Stimulated activated CD8-positive, alpha-beta memory T cell treated with anti-CD3 and anti-CD28 coated beads, Interleukin-4, amount 100 ng/mL, for 48 hours (primary cell): ENCODE results near the gene KCTD13.
"Not testable (repeated sequence)": the region's sequence is repeated elsewhere in the genome, so short reads cannot be mapped to it uniquely, and the experiment has no call there.

ENCODE experiments used
- DNase-seq: peaks from one replicate; pipeline ENCODE4 v3.0.0-alpha.2; 2020

The KCTD13 gene

DNA sequence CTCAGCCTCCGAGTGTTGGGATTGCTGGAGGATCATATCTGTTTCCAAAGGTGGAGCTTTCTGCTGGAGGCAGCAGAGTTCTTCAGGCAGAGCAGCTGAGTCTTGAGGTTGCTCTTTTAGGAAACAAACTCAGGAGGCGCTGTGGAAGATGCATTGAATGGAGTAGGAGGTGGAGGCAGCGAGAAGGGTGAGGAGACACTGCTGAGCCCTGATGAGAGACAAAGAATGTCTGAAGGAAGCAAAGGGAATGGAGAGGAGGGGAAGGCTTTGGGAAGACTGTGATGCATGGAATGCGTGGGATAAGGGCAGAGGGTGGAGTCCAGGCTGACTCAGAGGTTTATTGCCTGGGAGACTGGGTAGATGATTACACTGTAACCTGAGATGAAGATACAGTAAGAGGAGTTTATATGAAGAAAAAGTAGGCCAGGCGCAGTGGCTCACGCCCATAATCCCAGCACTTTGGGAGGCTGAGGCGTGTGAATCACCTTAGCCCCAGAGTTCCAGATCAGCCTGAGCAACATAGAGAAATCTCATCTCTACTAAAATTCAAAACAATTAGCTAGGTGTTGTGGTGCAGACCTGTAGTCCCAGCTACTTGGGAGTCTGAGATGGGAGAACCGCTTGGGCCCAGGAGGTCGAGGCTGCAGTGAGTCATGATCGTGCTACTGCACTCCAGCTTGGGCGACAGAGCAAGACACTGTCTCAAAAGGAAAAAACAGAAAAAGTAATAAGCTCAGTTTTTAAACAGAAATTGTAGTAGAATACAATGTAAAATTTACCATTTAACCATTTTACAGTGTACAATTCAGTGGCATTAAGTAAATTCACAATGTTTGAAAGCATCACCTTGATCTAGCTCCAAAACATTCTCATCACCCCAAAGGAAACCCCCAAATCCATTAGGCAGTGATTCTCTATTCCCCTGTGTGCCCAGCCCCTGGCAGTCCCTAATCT lies 18.1 kb upstream of the KCTD13 start:
- DNase-seq = no peak

DNA sequence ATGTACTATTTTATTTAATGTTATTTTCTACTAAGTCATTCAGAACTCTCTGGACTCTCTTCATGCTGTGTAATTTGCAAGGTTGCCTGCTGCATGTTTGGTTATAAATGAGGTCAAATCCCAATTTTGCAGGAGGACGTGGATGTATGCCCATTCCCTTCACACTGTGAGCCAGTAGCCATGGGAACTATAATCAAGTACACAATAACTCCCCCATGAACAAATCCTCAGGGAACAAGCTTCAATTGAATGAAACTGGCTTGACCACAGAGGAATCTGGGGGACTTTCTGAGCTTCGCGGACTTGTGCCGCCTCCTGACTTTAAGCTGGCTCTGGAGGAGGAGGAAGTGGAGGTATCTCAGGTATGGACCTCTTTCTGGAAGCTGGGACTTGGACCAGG lies 14.6 kb upstream of the KCTD13 start:
- DNase-seq = no peak

DNA sequence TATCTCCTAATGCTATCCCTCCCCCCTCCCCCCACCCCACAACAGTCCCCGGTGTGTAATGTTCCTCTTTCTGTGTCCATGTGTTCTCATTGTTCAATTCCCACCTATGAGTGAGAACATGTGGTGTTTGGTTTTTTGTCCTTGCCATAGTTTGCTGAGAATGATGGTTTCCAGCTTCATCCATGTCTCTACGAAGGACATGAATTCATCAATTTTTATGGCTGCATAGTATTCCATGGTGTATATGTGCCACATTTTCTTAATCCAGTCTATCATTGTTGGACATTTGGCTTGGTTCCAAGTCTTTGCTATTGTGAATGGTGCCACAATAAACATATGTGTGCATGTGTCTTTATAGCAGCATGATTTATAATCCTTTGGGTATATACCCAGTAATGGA lies 5.7 kb upstream of the KCTD13 start:
- DNase-seq = not testable (repeated sequence)

DNA sequence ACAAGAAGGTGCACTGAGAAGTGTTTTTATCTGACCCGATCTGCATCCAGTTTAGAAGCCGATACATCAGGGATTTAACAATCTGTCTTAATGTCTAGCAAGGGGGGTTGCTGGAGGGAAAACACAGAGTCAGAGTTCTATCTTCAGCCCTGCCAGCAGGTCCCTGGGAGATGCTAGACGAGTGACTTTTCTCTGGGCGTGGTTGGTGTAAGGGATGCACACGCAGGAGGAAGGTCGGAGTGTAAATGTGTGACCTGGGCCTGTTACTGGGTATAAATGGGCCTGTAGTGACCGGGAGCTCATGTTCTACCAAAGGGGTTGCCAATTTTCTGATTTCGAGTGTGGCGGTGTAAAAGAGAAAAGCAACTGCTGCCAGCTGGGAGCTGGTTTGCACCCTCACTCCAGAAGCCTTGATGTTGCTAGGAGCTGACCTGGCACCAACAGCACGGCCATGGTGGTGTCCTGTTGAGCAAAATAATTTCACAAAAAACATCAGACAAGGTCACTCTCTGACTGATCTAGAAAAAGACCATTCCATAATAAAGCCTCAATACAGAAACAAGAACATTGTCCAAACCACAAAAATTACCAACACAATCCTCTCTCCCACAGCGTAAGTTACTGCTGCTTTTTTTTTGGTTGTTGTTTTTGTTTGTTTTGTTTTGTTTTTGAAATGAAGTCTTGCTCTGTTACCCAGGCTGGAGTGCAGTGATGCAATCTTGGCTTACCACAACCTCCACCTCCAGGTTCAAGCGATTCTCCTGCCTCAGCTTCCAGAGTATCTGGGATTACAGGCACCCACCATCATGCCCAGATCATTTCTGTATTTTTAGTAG lies 1.3 kb upstream of the KCTD13 start:
- DNase-seq = no peak

DNA sequence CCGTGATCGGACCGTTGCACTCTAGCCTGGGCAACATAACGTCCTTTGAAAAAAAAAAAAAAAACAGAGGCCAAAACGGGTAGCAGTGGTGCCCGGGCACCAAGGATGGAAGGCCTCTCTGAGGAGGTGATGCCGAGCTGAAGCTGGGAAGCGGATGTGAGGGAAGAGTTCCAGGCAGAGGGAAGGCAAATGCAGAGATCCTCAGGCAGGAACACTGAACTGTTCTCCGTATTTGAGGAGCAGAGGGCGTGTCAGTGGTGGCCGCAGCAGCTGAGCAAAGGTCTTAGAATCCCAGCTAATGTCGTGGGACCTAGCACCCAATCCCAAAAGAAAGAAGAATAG lies 656 bp upstream of the KCTD13 start:
- no peak for DNase-seq

DNA sequence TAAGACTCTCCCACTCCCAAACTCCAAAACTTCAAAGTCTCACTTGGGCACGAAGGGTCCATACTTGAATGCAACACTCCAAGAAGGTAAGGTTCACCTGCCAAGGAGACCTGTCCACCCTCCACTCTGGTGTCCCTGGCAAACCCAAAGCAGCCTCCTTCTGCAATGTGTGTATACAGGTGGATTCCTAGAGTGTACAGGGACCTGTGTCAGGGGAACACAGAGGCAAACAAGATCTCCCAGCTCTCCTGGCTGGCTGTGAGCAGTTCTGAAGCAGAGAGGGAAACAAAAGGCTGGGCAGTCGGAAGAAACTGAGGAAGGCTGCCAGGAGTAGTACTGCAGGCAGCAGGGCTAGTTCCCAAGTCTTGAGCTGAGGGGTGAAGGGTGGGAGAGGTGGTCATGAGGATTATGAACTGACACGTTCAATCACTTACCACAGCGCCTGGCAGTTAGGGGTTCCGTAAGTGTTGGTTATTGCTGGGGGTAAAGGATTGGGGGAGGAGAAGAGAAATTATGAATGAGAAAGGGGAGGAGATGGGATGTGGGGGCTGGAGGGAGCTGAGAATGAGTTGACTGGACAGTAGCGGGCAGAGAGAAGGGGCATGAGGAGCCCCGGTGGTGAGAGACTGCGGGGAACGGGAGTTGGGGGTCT lies 795 bp downstream of the KCTD13 start:
- no peak for DNase-seq

DNA sequence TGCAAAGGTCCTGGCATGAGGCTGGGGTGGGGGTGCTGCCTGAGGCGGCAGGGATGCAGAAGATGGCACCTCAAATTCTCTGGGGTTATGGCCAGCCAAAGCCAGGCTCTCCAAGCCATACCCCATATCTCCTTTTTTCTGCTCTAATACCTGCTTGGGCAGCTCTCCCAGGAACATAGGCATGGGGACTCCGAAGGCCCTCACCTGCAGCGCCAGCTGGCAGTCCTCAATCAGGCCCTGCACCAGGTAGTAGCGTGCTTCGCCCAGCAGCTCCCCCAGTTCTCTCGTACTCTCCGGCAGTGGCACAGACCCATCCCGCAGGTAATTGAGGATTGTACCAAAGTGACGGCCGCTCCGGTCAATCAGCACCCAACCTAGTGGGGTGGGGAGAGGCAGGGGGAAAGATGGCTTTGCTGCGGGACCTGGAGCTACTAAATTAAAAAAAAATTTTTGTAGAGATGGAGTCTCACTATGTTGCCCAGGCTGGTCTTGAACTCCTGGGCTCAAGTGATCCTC lies 3.0 kb downstream of the KCTD13 start:
- DNase-seq = no peak

DNA sequence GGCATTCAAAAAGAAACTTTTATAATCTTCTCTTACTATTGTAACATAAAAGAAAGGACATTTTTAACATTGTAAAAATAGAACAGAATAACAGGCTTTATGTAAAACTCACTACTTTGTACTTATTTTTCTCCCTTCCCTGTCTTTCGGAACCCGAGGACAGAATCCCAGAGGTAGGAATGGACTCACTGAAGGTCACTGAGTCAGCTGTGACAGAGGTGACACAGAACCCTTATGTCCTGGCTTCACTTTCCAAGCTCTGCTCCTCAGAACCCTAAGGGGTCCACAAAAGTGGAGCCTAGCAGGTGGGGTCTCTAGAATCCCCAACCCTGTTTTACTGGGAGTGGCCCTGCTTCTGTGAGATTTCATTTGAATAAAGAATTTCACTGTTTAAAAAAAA lies 3.7 kb downstream of the KCTD13 start:
- DNase-seq = no peak

DNA sequence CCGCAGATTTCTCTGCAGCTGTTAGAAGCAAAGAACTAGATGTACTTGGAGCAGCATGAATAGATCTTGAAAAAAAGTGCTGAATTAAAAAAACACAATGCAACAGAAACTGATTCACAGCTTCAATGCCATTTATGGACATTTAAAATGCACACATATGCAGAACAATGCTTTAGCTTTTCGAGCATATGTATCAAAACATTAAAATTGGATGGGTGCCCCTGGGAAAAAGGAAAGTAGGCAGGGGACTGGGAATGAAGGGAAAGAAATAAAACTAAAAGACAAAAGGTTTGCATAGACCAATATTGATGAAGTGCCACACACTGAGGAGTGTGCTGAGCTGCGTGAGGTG lies 5.0 kb downstream of the KCTD13 start:
- no peak for DNase-seq

DNA sequence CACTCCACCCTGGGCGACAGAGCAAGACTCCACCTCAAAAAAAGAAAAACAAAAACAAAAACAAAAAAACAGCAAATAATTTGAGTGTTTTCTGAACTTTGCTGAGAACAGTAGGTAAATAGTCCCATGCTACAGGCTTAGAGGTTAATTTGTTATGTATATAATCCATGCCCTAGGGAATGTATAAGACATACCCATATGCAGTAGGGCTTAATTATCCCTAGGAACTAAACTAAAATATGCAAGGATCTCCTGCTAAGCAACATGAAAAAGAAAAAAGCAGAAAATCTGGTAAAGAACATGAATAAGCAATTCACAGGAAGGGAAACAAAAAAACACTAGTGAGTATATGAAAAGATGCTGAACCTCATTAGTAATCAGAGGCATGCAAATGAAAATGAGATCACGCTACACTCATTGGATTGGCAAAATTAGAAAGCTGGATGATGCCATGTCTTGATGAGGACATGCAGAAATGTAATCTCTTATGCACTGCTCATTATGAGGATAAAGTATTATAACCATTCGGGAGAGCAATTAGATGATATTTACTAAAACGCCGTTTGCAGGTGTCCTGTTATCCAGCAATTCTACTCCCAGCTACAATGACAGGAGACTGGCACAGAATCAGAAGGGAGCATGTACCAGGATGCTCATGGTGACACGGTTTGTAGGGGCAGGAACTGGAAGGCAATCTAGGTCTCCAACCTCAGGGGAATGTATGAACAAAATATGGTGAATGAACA lies 5.6 kb downstream of the KCTD13 start:
- DNase-seq = no peak

DNA sequence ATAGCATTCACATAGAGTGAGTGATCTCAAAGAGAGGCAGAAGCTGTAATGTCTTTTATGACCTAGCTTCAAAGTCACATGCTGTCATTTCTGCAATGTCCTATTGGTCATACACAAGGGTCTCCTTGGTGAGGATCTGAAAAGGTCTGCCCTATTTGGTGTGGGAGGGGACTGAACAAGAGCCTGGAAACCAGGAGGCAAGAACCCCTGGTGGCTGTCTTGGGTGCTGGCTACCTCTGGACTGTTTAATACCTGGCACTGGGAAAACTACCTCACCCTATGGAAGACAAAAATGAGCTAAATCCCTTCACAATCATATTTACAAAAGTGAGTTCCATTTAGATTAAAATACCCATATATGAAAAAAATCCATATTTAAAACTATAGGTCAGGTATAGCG lies 9.0 kb downstream of the KCTD13 start:
- no peak for DNase-seq

DNA sequence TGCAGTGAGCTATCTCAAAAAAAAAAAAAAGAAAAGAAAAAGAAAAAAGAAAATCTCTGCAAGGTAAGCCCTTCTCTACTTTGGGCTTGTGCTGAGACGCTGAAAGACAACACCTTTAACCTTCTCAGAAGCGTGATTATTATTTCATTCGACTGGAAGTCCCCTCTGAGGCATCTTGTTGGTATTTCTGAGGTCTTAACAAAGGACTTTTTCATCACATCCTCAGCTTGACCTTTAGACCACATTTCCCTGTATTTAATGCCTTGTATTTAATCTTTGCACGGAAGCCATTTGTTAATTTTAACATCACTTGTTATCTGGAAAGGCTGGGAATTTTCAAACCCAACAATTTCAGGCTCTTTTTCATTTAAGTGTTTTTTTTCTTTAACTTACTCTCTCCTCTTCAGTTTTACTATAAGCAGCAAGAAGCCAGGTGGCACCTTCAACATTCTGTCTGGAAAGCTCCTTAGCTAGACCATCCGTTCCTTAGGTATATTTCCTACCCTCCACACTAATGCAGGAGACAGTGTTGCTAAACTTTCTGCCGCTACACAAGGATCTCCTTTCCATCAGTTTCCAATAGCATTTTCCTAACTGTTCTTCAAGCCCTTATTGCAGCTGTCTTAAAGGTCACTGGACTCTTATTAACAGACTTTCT lies 10.3 kb downstream of the KCTD13 start:
- no peak for DNase-seq

DNA sequence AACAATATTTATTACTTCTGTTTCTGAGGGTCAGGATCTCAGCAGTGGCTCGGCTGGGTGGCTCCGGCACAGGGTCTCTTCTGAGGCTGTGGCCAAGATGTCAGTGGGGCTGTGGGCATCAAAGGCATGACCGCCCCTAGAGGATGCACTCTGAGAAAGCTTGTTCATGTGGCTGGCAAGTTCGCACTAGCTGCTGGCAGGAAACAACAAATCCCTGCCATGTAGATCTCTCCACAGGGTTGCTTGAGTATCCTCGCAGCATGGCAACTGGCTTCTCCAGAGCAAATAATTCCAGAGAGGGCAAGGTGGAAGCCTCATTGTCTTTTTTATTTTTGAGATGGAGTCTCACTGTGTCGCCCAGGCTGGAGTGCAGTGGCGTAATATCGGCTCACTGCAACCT lies 12.5 kb downstream of the KCTD13 start:
- no peak for DNase-seq

DNA sequence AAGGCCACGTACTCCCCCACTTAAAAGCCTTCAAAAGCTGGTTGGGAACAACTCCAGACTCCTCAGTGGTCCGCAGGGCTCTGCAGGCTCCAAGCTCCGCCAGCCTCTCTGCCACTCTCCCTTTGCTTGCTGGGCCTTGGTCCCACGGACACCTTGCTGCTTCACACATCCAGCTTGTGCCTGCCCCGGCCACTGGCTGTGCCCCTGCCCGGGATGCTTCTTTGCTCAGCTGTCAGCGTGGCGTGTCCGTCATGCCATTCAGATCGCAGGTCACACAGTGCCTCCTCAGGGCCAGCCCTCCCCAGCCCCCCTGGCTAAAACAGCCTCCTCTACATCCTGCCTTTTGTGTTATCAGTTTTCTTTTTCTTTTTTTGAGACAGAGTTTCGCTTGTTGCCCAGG lies 13.9 kb downstream of the KCTD13 start:
- DNase-seq = no peak

DNA sequence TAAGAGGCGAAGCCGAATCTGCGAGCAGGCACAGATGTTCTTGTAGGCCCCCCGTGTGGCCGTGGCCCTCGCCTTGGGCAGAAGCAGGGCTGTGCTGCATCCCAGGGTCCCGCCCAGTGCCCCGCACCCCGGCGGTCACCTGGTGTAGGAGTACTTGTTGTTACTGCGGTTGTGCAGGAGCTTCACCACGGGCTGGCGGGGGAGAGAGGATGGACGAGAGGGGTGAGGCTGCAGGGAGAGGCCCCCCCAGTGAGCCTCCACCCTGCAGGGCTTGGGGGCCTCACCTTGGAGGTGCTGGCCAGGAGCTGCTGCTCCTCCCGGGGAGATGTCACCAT lies 14.4 kb downstream of the KCTD13 start:
- no peak for DNase-seq

DNA sequence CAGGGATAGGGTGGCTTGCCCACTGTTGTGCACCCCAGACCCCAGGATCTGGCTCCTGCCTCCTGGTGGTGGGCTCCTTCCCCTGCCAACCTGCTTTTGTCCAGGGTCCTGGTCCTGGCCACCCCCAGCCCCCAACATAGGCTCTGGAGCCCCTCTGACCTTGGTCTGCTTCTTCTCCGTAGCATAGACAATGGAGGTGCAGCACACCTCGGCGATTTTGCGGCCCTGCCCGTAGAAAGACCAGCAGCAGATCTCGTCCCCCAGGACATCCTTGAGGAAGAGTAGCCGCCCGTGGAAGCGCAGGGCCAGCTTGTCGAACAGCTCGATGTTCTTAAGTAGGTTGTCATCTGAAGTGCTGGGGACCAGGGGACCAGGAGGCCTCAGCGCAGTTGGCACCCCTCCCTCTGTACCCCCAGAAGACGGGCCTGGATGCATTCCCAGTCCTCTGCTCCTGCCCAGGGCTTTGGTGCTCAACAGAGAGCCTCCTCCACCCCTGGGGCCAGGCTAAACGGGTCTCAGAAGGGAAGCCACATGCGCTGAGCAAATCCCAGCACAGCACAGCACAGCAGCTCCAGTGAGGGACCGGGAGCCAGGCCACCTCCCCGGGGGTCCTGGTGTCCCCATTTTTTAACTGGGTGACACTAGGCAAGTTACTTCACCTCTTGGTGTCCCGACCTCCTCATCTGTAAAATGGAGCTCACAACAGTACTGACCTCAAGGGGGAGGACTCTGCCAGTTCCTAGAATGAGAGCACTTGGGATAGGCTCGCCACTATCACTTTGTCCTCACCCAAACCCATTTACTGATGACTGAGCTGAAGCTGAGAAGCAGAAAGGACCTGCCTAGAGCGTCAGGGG lies 15.0 kb downstream of the KCTD13 start:
- DNase-seq = no peak

DNA sequence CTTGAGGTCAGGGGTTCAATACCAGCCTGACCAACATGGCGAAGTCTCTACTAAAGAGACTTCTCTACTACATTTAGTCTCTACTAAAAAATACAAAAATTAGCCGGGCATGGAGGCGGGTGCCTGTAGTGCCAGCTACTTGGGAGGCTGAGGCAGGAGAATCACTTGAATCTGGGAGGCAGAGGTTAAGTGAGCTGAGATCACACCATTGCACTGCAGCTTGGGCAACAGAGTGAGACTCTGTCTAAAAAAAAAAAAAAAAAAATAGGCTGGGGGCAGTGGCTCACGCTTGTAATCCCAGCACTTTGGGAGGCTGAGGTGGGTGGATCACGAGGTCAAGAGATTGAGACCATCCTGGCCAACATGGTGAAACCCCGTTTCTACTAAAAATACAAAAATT lies 16.2 kb downstream of the KCTD13 start:
- DNase-seq = not testable (repeated sequence)

DNA sequence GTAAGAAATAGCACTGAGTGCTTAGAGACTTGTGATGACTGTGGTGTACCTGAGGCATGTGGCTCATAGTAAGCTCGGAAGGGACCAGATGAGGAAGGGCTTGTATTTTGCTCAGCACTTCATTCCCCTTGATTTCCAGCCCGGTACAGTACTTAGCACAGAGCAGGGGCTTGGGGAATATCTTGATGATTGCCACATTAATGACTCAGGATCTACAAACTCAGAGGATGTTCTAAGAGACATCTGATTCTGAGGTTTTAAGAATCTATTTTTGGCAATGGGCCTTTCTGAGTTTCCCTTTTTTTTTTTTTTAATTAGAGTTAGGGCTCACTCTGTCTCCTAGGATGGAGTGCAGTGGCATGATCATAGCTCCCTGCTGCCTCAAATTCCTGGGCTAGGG lies 16.6 kb downstream of the KCTD13 start:
- no peak for DNase-seq

DNA sequence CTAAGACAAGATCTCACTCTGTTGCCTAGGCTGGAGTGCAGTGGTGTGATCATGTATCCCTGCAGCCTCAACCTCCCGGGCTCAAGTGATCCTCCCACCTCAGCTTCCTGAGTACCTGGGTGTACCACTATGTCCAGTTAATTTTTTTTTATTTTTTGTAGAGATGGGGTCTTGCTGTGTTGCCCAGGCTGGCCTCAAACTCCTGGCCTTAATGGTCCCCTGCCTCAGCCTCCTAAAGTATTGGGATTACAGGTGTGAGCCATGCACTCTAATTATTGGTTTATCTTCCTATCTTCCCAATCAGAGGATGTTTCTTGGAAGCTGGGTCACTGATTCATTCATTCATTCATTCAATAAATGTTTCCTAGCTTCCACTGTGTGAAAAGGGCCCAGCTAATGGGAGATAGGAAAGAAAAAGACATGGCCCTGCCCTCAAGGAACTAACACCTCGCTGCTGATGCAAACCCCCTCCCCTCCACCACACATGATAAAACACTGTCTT lies 17.3 kb downstream of the KCTD13 start:
- no peak for DNase-seq

DNA sequence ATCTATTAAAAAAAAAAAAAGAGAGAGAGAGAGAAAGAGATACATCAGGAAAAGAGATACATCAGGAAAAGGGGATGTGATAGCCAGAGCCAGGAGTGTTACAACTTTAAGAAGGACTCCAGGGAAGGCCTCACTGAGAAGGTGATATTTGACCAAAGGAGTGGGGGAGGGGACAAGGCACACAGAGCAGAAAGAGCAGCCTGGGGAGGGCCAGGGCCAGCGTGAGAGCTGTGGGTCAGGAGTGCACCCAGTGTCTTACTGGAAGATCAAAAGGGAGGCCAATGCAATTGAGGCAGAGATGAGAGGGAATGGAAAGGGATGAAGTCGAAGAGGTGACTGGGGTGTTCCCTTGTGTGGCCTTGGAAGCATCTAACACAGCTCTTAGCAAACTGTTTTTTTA lies 18.1 kb downstream of the KCTD13 start:
- DNase-seq = no peak
